ENCODE data around the gene GAREM1.
"Not testable (repeated sequence)": the region's sequence is repeated elsewhere in the genome, so short reads cannot be mapped to it uniquely, and the experiment has no call there.

Gene GAREM1

DNA sequence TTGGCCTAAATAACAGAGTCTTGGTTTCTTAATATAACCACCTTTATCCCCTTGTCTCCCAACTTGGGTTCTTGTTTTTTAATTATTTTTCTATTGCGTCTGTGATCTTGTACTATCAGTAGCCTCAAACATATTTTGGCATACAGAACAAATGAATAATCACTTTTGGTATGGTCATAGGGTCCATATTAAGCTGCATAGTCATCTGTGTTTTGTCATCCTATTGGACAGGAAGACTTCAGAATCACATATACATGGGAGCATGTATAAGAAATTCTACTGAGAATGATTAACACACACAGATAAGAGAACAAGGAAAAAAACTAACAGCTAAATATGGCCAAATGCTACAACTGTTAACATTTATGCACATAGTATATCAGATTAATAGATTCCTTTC lies 154.8 kb downstream of the GAREM1 start:
- H3K27ac Mint-ChIP-seq, result no peak overlapping the region
- H3K9me3 Mint-ChIP-seq, result no peaks in the 10 kb centered on the region
- peaks cover 2% of the 10 kb centered on the region for H3K27me3 Mint-ChIP-seq
- no peaks in the 10 kb centered on the region for H3K36me3 Mint-ChIP-seq
- H3K4me1 Mint-ChIP-seq, result no peaks in the 10 kb centered on the region
- no peak overlapping the region for H3K4me3 Mint-ChIP-seq

DNA sequence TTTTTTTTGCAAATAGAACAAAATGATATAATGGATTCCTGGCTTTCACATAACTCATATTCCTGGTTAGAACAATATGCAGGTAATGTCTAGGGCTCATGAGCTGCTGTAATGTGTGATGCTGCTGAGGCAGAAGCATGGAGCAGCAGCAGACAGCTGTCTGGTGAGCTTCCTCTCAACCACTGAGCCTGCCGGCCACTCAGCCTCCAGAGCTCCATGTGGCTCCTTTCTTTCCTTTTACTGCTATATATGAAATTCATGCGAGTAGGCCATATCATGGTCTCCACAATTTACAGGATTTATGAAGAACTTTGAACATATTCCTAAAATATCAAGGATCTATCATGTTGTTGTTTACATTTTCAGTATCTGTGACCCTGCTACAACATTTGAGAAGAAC lies 159.9 kb downstream of the GAREM1 start:
- no peaks in the 10 kb centered on the region for H3K9me3 Mint-ChIP-seq
- no peaks in the 10 kb centered on the region for H3K4me1 Mint-ChIP-seq
- no peak overlapping the region for H3K27ac Mint-ChIP-seq
- no peak overlapping the region for H3K4me3 Mint-ChIP-seq
- peaks cover 7% of the 10 kb centered on the region for H3K27me3 Mint-ChIP-seq
- no peaks in the 10 kb centered on the region for H3K36me3 Mint-ChIP-seq

DNA sequence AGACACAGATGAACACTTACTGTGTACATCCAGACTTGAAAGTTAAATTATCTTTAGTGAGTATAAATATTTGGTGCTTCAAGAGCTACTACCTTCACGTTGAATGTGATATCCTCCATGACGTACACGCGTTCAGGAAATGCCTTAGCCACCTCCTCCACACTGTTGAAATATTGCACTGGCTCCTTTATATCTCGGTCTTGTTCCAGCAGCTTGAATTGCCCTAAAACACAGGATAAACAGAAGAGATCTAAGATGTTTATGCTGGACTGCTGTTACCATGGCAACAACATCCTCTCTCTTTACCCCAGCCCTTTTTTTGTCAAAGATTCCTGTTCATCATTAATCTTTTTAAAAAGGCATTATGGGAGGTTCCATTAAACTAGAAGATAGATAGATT lies 160.6 kb downstream of the GAREM1 start:
- peaks cover 7% of the 10 kb centered on the region for H3K27me3 Mint-ChIP-seq

DNA sequence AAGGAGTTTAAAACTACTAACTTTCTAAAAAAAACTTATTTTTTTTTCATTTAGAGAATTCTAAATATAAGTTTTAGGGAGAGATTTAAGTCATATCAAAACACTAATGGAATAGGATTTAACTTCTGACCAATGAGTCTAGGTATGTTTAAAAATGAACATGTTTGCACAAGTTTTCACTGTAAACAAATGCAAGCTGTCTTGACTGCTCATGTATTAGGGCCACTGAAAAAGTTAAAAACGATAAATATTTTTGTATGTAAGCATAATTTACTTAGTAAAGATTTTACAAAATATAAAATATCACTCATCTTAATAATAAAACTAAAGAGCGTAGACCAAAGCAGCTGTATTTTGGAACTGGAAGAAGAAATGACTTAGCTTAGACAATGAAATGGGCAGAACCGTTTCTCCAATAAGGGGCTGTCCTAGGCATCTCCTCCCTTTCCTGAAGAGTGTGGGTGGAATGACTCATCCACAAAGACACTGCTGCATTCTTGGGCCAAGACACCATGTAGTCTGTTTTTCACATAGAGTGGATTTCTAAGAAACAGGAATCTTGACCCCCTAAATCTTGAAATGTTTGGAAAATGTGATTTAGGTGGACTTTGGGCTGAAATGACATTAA lies 162.1 kb downstream of the GAREM1 start:
- H3K4me3 Mint-ChIP-seq, result no peak overlapping the region
- no peaks in the 10 kb centered on the region for H3K36me3 Mint-ChIP-seq
- H3K9me3 Mint-ChIP-seq, result no peaks in the 10 kb centered on the region
- no peak overlapping the region for H3K27ac Mint-ChIP-seq
- H3K27me3 Mint-ChIP-seq, result peaks cover 9% of the 10 kb centered on the region
- no peaks in the 10 kb centered on the region for H3K4me1 Mint-ChIP-seq

More for the DNA sequence above, 160.6 kb downstream of the GAREM1 start:
- no peaks in the 10 kb centered on the region for H3K4me1 Mint-ChIP-seq
- H3K27ac Mint-ChIP-seq, result no peak overlapping the region
- H3K4me3 Mint-ChIP-seq, result no peak overlapping the region
- no peaks in the 10 kb centered on the region for H3K9me3 Mint-ChIP-seq
- no peaks in the 10 kb centered on the region for H3K36me3 Mint-ChIP-seq

DNA sequence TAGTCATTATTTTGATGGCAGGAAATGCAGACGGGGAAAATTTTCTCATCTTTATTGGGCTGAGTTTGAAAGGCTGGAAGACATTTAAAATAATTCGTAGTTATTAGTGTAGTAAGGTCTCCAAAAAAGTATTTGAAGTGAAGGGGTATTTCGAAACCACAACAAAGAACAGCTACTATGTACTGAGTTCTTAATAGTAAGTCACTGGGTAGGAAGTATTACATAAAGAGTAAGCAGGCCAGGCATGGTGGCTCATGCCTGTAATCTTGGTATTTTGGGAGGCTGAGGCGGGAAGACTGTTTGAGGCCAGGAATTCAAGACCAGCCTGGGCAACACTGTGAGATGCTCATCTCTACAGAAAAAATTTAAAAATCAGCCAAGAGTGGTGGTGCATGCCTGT lies 167.3 kb downstream of the GAREM1 start:
- Mint-ChIP-seq H3K4me3 (no peak overlapping the region), H3K27ac (no peak overlapping the region), H3K4me1 (no peaks in the 10 kb centered on the region), H3K27me3 (peaks cover 13% of the 10 kb centered on the region), H3K9me3 (no peaks in the 10 kb centered on the region), H3K36me3 (no peaks in the 10 kb centered on the region)

DNA sequence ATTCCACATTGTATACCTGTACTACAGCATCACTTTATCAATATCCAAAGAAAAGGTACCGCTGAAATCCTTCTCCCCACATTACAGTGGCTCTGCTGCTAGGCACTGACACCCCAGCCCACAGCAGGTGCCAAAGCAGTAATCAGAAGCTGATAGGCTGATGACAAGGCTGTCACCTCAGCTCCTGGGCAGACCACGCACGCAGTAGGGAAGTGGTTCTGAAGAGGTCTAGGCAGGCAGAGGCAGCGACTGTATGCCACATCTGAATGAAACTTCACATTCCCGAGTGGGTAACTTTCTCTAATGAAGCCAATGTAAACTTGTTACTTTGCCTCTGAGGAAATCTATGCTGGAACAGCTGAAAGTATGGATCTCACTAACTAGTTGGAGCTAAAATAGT lies 167.9 kb downstream of the GAREM1 start:
- Mint-ChIP-seq H3K4me1 (no peaks in the 10 kb centered on the region), H3K4me3 (no peak overlapping the region), H3K27ac (no peak overlapping the region), H3K36me3 (no peaks in the 10 kb centered on the region), H3K9me3 (no peaks in the 10 kb centered on the region), H3K27me3 (peaks cover 15% of the 10 kb centered on the region)

DNA sequence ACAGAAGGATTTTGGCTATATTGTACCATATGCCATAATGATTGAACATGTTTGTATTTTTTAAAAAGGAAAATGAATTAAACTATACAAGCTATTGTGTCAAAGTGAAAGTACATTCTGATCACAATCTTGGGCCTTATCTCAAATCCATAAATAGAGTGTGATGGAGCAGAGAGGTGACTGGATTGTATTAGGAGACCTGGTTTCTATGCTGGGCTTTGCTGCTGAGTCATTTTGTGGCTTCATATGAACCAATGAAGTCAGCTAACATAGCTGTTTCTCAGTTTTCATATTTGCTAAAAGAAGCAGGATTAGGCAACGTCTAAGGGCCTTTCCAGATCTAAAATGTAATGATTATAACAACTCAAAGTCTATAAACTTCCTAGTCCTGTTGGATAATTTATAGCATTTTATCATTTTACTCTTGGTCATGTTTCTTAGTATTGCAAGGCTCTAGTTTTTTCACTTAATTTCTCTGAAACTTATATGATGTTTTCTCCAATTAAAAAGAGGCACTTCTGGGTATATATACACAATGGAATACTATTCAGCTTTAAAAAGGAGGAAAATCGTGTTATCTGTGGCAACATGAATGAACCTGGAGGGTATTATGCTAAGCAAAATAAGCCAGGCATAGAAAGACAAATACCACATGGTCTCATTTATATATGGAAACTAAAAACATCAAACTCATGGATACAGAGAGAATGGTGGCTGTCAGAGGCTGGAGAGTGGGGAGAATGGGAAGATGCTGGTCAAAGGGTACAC lies 168.5 kb downstream of the GAREM1 start:
- H3K4me1 Mint-ChIP-seq, result no peaks in the 10 kb centered on the region
- no peaks in the 10 kb centered on the region for H3K9me3 Mint-ChIP-seq

DNA sequence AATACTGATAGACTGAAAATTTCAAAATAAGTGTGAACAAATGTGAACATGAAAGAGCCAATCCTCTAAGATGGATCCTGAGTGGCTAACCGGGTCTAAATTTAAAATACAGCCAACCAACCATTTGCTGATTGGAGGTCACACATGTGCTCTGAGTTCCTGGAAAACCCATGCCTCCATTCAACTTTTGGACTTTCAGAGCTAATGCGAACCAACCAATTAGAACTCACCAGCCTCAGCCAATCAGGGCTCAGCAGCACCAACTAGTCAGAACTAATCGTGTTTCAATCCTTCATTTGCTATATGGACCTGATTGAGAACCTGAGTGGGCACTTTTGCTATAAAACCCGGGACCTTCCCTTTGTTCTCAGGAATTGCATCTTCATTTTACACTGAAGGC lies 169.3 kb downstream of the GAREM1 start:
- H3K36me3 Mint-ChIP-seq, result no peaks in the 10 kb centered on the region
- peaks cover 14% of the 10 kb centered on the region for H3K27me3 Mint-ChIP-seq
- no peak overlapping the region for H3K4me3 Mint-ChIP-seq
- H3K27ac Mint-ChIP-seq, result no peak overlapping the region
- no peaks in the 10 kb centered on the region for H3K4me1 Mint-ChIP-seq
- H3K9me3 Mint-ChIP-seq, result no peaks in the 10 kb centered on the region

More for the DNA sequence above, 168.5 kb downstream of the GAREM1 start:
- H3K4me3 Mint-ChIP-seq, result no peak overlapping the region
- H3K27ac Mint-ChIP-seq, result no peak overlapping the region
- no peaks in the 10 kb centered on the region for H3K36me3 Mint-ChIP-seq
- H3K27me3 Mint-ChIP-seq, result peaks cover 15% of the 10 kb centered on the region

DNA sequence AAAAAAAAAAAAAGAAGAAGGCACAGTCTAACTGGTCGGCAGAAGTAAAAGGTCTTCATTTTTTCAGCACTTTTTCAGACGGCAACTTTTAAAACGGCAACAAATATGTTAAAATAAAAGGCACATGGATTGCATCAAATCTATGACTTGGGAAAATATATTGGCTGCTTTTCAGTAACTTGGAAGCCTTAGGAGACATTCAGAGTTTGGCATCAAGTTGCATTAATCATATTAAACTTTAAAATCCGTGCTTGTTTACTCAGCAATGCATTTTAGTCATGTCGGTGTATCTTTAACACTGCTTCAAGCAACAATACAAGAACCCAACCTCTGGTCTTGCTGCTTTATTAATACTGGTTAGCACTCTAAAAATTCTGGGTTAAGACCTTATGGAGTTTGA lies 169.8 kb downstream of the GAREM1 start:
- Mint-ChIP-seq H3K36me3 (no peaks in the 10 kb centered on the region), H3K27me3 (peaks cover 10% of the 10 kb centered on the region), H3K4me3 (no peak overlapping the region), H3K9me3 (no peaks in the 10 kb centered on the region), H3K4me1 (no peaks in the 10 kb centered on the region), H3K27ac (no peak overlapping the region)

DNA sequence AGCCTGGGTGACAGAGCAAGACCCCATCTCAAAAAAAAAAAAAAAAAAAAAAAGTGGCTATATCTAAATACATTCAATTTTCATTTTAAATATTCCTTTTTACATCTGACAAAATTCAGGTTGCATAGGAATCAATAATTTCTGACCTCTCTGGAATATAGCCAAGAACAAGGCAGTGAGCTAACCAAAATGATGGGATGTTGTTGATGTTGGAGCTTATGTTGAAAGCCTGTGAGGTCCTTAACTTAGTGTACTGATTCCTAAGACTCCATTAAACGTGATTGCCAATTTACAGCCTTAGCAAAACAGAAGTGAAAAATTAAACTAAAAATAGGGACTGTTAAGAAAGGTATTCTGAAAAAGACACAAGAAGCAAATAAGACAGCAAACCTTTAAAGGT lies 171.2 kb downstream of the GAREM1 start:
- Mint-ChIP-seq H3K9me3 (no peaks in the 10 kb centered on the region), H3K36me3 (no peaks in the 10 kb centered on the region), H3K27me3 (peaks cover 9% of the 10 kb centered on the region), H3K4me3 (no peak overlapping the region), H3K27ac (no peak overlapping the region), H3K4me1 (no peaks in the 10 kb centered on the region)

DNA sequence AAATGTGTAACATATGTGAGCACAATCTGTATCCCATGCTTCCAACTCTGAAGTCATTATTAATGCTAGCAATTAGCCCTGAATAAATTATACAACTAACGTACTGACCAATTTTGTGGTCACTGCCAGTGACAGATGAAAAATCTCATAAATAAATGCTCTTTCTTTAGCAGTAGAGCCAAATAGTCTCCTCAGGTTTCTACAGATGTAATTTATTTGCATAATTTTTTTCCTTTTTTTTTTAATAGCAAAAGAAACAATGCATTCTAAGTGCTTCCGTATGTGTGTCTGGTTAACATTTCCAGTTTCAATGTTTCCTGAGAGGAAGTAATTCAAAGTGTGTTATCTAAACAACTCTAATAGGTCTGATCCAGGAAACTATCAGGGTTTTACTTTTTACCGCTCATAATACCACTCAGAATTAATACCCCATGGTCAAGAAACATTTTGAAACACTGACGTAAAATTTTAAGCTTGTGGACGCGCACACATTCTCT lies 172.5 kb downstream of the GAREM1 start:
- Mint-ChIP-seq H3K9me3 (no peaks in the 10 kb centered on the region), H3K27ac (no peak overlapping the region), H3K36me3 (no peaks in the 10 kb centered on the region), H3K4me1 (no peaks in the 10 kb centered on the region), H3K4me3 (no peak overlapping the region), H3K27me3 (peaks cover 11% of the 10 kb centered on the region)

DNA sequence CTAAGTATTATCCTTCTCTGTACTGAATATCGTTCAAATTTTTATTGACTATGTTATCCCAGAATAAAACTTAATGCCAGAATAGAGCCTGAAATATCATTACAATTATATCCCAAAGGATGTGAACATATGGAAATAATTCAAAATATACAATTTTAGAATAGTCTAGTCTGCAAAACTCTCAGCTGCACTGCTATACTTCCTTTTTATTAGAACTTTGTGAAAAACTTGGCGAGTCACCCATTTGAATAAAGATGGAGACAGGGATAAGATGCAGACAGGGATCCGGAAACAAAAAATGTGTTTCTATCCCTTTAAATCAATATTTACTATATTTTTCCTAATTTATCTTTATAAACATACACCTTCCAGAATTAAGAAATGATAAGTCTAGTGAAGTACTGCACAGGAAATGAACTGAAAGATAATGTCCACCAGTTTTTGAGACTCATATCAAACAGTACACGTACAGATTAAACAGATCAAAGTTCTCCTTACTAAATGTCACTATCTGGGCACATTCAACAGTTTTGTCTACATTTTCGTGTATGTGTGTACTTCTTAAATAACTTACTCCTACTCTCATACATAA lies 173.0 kb downstream of the GAREM1 start:
- no peak overlapping the region for H3K27ac Mint-ChIP-seq
- H3K27me3 Mint-ChIP-seq, result peaks cover 13% of the 10 kb centered on the region
- no peak overlapping the region for H3K4me3 Mint-ChIP-seq
- H3K9me3 Mint-ChIP-seq, result no peaks in the 10 kb centered on the region
- no peaks in the 10 kb centered on the region for H3K36me3 Mint-ChIP-seq
- H3K4me1 Mint-ChIP-seq, result no peaks in the 10 kb centered on the region

DNA sequence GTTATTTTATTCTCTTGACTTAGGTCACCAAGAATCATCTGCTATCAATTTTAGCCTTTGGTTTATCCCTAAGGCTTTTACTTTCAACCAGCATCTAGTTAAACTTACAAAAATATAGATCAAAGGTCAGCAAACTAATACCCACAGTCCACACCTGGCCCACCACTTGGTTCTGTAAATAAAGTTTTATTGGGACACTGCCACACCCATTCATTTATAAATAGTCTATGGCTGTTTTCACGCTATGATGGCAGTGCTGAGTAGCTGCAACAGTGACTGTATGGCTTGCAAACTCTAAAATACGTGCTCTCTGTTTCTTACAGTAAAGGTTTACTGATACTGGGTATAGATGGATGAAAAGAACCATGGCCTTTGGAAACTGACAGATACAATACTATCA lies 173.8 kb downstream of the GAREM1 start:
- H3K27me3 Mint-ChIP-seq, result peaks cover 15% of the 10 kb centered on the region
- no peak overlapping the region for H3K27ac Mint-ChIP-seq
- no peaks in the 10 kb centered on the region for H3K4me1 Mint-ChIP-seq

DNA sequence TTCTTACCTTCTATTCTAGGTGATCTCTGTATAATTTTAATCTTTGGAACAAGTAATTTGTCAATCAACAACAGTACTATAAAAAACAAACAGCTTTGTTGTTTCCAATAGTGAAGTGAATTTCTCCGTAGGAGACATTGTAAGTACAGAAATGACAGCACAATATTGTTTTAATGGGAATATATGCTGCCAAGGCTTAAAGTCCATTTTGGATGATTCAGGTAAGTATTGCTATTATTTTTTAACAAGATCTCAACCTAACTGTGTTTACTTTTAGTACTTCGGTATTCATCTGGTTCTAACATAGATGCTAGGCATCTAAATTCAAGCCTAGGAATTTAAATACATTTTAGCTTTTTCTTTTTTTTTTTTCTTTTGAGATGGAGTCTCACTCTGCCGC lies 175.1 kb downstream of the GAREM1 start:
- Mint-ChIP-seq H3K9me3 (no peaks in the 10 kb centered on the region), H3K36me3 (no peaks in the 10 kb centered on the region), H3K4me1 (no peaks in the 10 kb centered on the region), H3K4me3 (no peak overlapping the region), H3K27me3 (peaks cover 15% of the 10 kb centered on the region), H3K27ac (no peak overlapping the region)

More for the DNA sequence above, 173.8 kb downstream of the GAREM1 start:
- Mint-ChIP-seq H3K9me3 (no peaks in the 10 kb centered on the region), H3K4me3 (no peak overlapping the region), H3K36me3 (no peaks in the 10 kb centered on the region)

DNA sequence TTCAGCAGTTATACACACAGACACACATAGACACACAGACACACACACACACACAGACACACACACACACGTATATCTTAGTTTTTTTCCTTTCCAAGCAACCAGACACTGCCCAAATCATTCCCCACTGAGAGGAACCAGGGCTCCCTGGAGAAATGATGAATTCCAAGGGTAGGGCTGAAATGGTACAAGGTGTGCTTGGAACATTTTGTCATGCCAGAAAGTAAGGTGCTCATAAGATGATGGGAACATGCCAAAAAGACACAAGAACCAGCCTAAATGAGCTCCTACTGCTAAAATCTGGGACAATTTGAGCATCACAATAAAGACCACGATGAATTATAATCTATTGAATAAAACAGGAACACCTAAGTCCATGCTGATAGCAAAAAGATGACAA lies 177.6 kb downstream of the GAREM1 start:
- Mint-ChIP-seq H3K27me3 (peaks cover 11% of the 10 kb centered on the region), H3K36me3 (no peaks in the 10 kb centered on the region), H3K9me3 (no peaks in the 10 kb centered on the region), H3K4me1 (no peaks in the 10 kb centered on the region), H3K27ac (no peak overlapping the region), H3K4me3 (no peak overlapping the region)

DNA sequence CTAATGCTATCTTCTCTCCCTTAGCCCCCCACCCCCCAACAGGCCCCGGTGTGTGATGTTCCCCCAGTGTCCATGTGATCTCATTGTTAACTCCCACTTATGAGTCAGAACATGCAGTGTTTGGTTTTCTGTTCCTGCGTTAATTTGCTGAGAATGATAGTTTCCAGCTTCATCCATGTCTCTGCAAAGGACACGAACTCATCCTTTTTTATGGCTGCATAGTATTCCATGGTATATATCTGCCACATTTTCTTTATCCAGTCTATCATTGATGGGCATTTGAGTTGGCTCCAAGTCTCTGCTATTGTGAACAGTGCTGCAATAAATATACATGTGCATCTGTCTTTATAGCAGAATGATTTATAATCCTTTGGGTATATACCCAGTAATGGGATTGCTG lies 179.1 kb downstream of the GAREM1 start:
- not testable (repeated sequence) for H3K4me1 Mint-ChIP-seq, H3K36me3 Mint-ChIP-seq, H3K4me3 Mint-ChIP-seq, H3K9me3 Mint-ChIP-seq, H3K27ac Mint-ChIP-seq
- H3K27me3 Mint-ChIP-seq, result peaks cover 12% of the 10 kb centered on the region

Data from activated naive CD4-positive, alpha-beta T cell treated with anti-CD3 and anti-CD28 coated beads, Interleukin-2, amount 50 U/mL, for 24 hours (primary cell).